GM12878 (cell line): ENCODE data around the gene NUP210. TPM values are rescaled to one million over a fixed set of nuclear protein-coding genes. Genes with fewer than 3 reads are reported as not detected.

ENCODE experiments used
- ATAC-seq: fragments of 200-7000 bp; cut with Tn5 transposase; 3 replicates; pipeline ENCODE4 v1.9.1; 2020; ENCODE audit warnings: mild to moderate bottlenecking, moderate library complexity
- BruUV-seq: library from RNA; stranded (reverse); fragments of 400-500 nt; replicated peaks from 2 replicates; lab custom pipeline; 2021; lab: Mats Ljungman, UMichigan
- CTCF ChIA-PET: fragments of 300-600 bp; sonication (Branson Sonifier 250); formaldehyde crosslinking; extraction: SDS; loops from one replicate; lab custom pipeline; 2021; ENCODE audit warnings: inconsistent platforms; lab: Yijun Ruan, JAX
- POLR2A ChIA-PET: fragments of 350-600 bp; formaldehyde crosslinking; extraction: SDS; loops from one replicate; lab custom pipeline; 2021; ENCODE audit warnings: inconsistent platforms; lab: Charles Lee
- RAD21 ChIA-PET: fragments of 300-600 bp; sonication (Branson Sonifier 250); formaldehyde crosslinking; loops from one replicate; lab custom pipeline; 2023; ENCODE audit warnings: antibody characterized with exemption; ENCODE audit not compliant: unreplicated experiment; lab: Charles Lee
- SMC1A ChIA-PET: fragments of 300-600 bp; sonication (Branson Sonifier 250); formaldehyde crosslinking; loops from one replicate; lab custom pipeline; 2023; ENCODE audit not compliant: unreplicated experiment, uncharacterized antibody; lab: Charles Lee
- DNase-seq: peaks from one replicate; pipeline ENCODE4 v3.0.0-alpha.2; 2011; ENCODE audit warnings: low read depth, low spot score
- FAIRE-seq: peaks from 3 replicates; lab custom pipeline; 2011; peaks lifted over from hg19 to GRCh38; lab: Jason Lieb, UNC
- H2AFZ ChIP-seq: 2 replicates; pipeline ENCODE4 v1.6.0; 2011; ENCODE audit warnings: low read depth, low read length, control low read depth; ENCODE audit not compliant: control insufficient read depth
- H3K27ac ChIP-seq: 2 replicates; pipeline ENCODE4 v1.5.1; 2011; ENCODE audit warnings: control low read depth; ENCODE audit not compliant: control insufficient read depth, insufficient read depth
- H3K27me3 ChIP-seq, 2 experiments: replicated peaks in 1 of 2; 2 replicates each; pipeline versions ENCODE4 v1.6.0 to v1.6.1; 2011; ENCODE audit warnings: low read length in 1 of 2; ENCODE audit not compliant: control insufficient read depth in 2 of 2, insufficient read depth in 2 of 2
- H3K36me3 ChIP-seq, 2 experiments: 2 replicates each; pipeline ENCODE4 v1.5.1; 2011; ENCODE audit warnings: low read length in 1 of 2; ENCODE audit not compliant: control insufficient read depth in 2 of 2, insufficient read depth in 2 of 2
- H3K4me1 ChIP-seq: 2 replicates; pipeline ENCODE4 v1.6.1; 2011; ENCODE audit warnings: mild to moderate bottlenecking, low read length, moderate library complexity, mixed read lengths; ENCODE audit not compliant: control insufficient read depth, insufficient read depth
- H3K4me2 ChIP-seq: 2 replicates; pipeline ENCODE4 v1.6.0; 2011; ENCODE audit warnings: control low read depth; ENCODE audit not compliant: control insufficient read depth, insufficient read depth
- H3K4me3 ChIP-seq: fragments of 200-600 bp; sonication (generic); 2 replicates; pipeline ENCODE4 v1.5.1; 2016
- H3K79me2 ChIP-seq: 2 replicates; pipeline ENCODE4 v1.6.0; 2011; ENCODE audit warnings: low read length; ENCODE audit not compliant: control insufficient read depth, insufficient read depth
- H3K9ac ChIP-seq: 2 replicates; pipeline ENCODE4 v1.8.0; 2011; ENCODE audit warnings: low read length, control low read depth, mixed read lengths; ENCODE audit not compliant: control insufficient read depth, insufficient read depth
- H3K9me3 ChIP-seq: replicated peaks from 3 replicates; pipeline ENCODE4 v1.5.1; 2011; ENCODE audit warnings: mild to moderate bottlenecking, low read length; ENCODE audit not compliant: control insufficient read depth, insufficient read depth
- H4K20me1 ChIP-seq: 2 replicates; pipeline ENCODE4 v1.6.0; 2011; ENCODE audit not compliant: control insufficient read depth, insufficient read depth
- CHD4 ChIP-seq: fragments of 200-600 bp; sonication (generic); IDR thresholded peaks from 2 replicates; pipeline ENCODE4 v1.6.1; 2016; ENCODE audit warnings: mild to moderate bottlenecking
- CREM ChIP-seq: IDR thresholded peaks from 2 replicates; pipeline ENCODE4 v1.6.1; 2014; ENCODE audit warnings: antibody characterized with exemption, low read depth
- HDGF ChIP-seq: fragments of 450-650 bp; IDR thresholded peaks from 2 replicates; pipeline ENCODE4 v1.6.1; 2016; ENCODE audit warnings: antibody characterized with exemption
- MYC ChIP-seq: IDR thresholded peaks from 2 replicates; pipeline ENCODE4 v1.6.1; 2011; ENCODE audit warnings: mild to moderate bottlenecking, low read length, moderate library complexity, inconsistent platforms; ENCODE audit not compliant: insufficient read depth, insufficient replicate concordance, insufficient read length, severe bottlenecking
- PAX5 ChIP-seq: IDR thresholded peaks from 2 replicates; pipeline ENCODE4 v1.6.1; 2011; ENCODE audit warnings: low read depth, low read length, borderline replicate concordance
- POU2F2 ChIP-seq: IDR thresholded peaks from 3 replicates; pipeline ENCODE4 v1.6.1; 2011; ENCODE audit warnings: low read depth, mild to moderate bottlenecking, low read length, borderline replicate concordance
- RCOR1 ChIP-seq: conservative IDR thresholded peaks from 2 replicates; pipeline ENCODE4 v1.6.1; 2012; ENCODE audit warnings: low read depth, low read length, improper control_type of control experiment
- RELA ChIP-seq: fragments of 450-650 bp; IDR thresholded peaks from 2 replicates; pipeline ENCODE4 v1.8.0; 2014; ENCODE audit warnings: borderline replicate concordance; ENCODE audit not compliant: partially characterized antibody
- SREBF1 ChIP-seq: IDR thresholded peaks from 2 replicates; pipeline ENCODE4 v1.6.1; 2012; ENCODE audit warnings: mild to moderate bottlenecking, low read length
- SUPT20H ChIP-seq: IDR thresholded peaks from 2 replicates; pipeline ENCODE4 v1.6.1; 2011; ENCODE audit warnings: low read depth, mild to moderate bottlenecking, low read length, moderate library complexity, borderline replicate concordance; ENCODE audit not compliant: control insufficient read depth
- ZNF207 ChIP-seq: fragments of 450-650 bp; IDR thresholded peaks from 2 replicates; pipeline ENCODE4 v1.6.1; 2014; ENCODE audit warnings: antibody characterized with exemption, mild to moderate bottlenecking, borderline replicate concordance
- ZNF622 ChIP-seq: fragments of 450-650 bp; IDR thresholded peaks from 2 replicates; pipeline ENCODE4 v1.6.1; 2017; ENCODE audit warnings: mild to moderate bottlenecking, inconsistent platforms
- WGBS: methylation state at CpG from one replicate; pipeline ENCODE4 v1.1.6; 2016; ENCODE audit warnings: low lambda C conversion rate; ENCODE audit not compliant: insufficient replicate concordance, insufficient coverage; ENCODE audit errors: missing lambda C conversion rate; 5-methylcytosine and 5-hydroxymethylcytosine counted together
- in situ Hi-C: fragments of 300-500 bp; cut with MboI; formaldehyde crosslinking; loops from 9 replicates; pipeline ENCODE4 v1.14.3; 2018; ENCODE audit warnings: mixed read lengths
- intact Hi-C: fragments of 100-400 bp; cut with micrococcal nuclease; formaldehyde crosslinking; loops from one replicate; pipeline ENCODE4 v1.14.2; 2022; ENCODE audit not compliant: unreplicated experiment
- polyA plus RNA-seq, 11 experiments: library from polyadenylated mRNA; depleted of rRNA in 4 of 11; unstranded in 6 of 11; stranded (reverse) in 5 of 11; fragments of >200 nt; fragmentation: Nextera tagmentation in 4 of 11; fragmentation: Illumina TruSeq in 1 of 11; extraction: Ambion mirVana in 4 of 11; extraction: Trizol in 1 of 11; gene quantifications; 1 replicate in 1 of 11; 2 replicates in 10 of 11; pipeline versions ENCODE4 v1.2.1 to v1.2.3, GENCODE V29; 2011 to 2016; ENCODE audit warnings: inconsistent platforms in 2 of 11, missing spikeins in 2 of 11, low read depth in 1 of 11
- total RNA-seq, 4 experiments: library from RNA; depleted of rRNA in 3 of 4; stranded (reverse); fragments of >200 nt in 3 of 4; fragmentation: Illumina TruSeq in 1 of 4; extraction: Trizol in 1 of 4; gene quantifications; 2 replicates each; pipeline versions ENCODE4 v1.2.1 to v1.2.3, GENCODE V29; 2013 to 2021
- TF ChIP-seq, protein P1 (sequence below): IDR thresholded peaks from 2 replicates; pipeline ENCODE4 v1.6.1; 2011; ENCODE audit warnings: low read depth, mild to moderate bottlenecking, low read length, moderate library complexity, borderline replicate concordance; ENCODE audit errors: extremely low read depth
- TF ChIP-seq, protein P2 (sequence below): IDR thresholded peaks from 2 replicates; pipeline ENCODE4 v1.6.1; 2012; ENCODE audit warnings: improper control_type of control experiment, low read depth, low read length; ENCODE audit not compliant: insufficient replicate concordance

The NUP210 gene
- total and polyA plus RNA-seq, 10 of the 15 experiments (the other 5 are each of a cell fraction or from before 2014, with no cell fraction given) = 2.9 to 150 (median 76.0) TPM

DNA sequence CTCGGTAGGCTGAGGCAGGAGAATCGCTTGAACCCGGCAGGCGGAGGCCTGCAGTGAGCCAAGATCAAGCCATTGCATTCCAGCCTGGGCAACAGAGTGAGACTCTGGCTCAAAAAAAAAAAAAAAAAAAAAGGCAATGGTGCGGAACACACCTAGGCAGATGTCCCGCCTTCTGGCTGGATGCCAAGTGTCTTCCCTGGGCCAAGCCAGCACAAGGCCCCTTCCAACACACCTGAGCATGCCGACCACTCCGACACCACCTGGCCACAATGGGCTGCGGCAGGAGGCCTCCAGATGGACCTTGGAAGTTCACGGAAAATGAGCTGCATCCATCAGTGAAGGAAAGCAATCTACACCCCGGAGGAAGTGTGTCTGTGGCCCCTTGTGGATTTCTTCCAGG lies 19.0 kb downstream of the NUP210 start (continued):
- no peak for TF ChIP-seq PAX5
- TF ChIP-seq, all 136 proteins: peak for 0

DNA sequence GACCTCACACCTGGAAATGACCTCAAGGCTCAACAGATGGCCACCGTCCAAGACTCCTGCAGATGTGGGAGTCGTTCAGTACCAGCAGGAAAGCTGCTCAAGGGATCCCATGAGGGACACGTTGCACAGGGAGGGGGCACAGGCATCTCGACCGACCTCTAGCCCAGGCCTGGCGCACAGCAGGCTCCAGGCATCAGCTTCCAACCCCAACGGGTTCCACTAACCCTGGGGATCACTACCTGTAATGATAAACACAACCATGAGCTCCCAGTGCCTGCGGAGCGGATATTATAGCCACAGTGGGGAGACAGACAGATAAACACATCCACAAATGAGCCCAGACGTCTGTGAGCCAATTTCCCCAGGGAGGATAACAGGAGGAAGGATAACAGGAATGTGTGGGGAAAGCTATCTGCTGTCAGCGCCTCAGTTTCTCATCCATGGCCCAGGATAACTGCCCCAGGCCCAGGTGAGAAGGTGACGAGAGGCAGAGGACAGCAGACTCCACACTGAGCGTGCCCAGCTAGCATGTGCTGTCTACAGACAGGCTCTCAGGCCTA lies 19.9 kb downstream of the NUP210 start:
- in situ Hi-C loops = no loop called here
- 84% methylated on average over 12 of the region's 13 CpGs for WGBS
- Histone ChIP-seq H3K4me2 (no peak overlapping the region), H3K27ac (no peak overlapping the region), H3K27me3 (no peaks in the 10 kb centered on the region), H3K79me2 (peaks cover 34% of the 10 kb centered on the region), H3K9me3 (no peaks in the 10 kb centered on the region; the same call in 2 of the 3 replicates), H4K20me1 (peaks cover 5% of the 10 kb centered on the region), H2AFZ (no peak overlapping the region), H3K4me3 (no peak overlapping the region), H3K36me3 (peaks cover 14 to 24% of the 10 kb centered on the region in 2 experiments), H3K4me1 (no peaks in the 10 kb centered on the region), H3K9ac (no peak overlapping the region)
- FAIRE-seq (no peak), DNase-seq (no peak), ATAC-seq (no peak)
- intact Hi-C loops = no loop called here
- ChIA-PET SMC1A (no interaction called here), RAD21 (no interaction called here), POLR2A (no interaction called here), CTCF (no interaction called here)
- TF ChIP-seq RELA (no peak), SUPT20H (no peak), POU2F2 (no peak), HDGF (no peak), CHD4 (no peak), MYC (no peak), SREBF1 (no peak), CREM (no peak), RCOR1 (no peak), ZNF622 (no peak), ZNF207 (no peak)
- TF ChIP-seq, protein P1, sequence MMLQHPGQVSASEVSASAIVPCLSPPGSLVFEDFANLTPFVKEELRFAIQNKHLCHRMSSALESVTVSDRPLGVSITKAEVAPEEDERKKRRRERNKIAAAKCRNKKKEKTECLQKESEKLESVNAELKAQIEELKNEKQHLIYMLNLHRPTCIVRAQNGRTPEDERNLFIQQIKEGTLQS = no peak
- TF ChIP-seq, protein P2, sequence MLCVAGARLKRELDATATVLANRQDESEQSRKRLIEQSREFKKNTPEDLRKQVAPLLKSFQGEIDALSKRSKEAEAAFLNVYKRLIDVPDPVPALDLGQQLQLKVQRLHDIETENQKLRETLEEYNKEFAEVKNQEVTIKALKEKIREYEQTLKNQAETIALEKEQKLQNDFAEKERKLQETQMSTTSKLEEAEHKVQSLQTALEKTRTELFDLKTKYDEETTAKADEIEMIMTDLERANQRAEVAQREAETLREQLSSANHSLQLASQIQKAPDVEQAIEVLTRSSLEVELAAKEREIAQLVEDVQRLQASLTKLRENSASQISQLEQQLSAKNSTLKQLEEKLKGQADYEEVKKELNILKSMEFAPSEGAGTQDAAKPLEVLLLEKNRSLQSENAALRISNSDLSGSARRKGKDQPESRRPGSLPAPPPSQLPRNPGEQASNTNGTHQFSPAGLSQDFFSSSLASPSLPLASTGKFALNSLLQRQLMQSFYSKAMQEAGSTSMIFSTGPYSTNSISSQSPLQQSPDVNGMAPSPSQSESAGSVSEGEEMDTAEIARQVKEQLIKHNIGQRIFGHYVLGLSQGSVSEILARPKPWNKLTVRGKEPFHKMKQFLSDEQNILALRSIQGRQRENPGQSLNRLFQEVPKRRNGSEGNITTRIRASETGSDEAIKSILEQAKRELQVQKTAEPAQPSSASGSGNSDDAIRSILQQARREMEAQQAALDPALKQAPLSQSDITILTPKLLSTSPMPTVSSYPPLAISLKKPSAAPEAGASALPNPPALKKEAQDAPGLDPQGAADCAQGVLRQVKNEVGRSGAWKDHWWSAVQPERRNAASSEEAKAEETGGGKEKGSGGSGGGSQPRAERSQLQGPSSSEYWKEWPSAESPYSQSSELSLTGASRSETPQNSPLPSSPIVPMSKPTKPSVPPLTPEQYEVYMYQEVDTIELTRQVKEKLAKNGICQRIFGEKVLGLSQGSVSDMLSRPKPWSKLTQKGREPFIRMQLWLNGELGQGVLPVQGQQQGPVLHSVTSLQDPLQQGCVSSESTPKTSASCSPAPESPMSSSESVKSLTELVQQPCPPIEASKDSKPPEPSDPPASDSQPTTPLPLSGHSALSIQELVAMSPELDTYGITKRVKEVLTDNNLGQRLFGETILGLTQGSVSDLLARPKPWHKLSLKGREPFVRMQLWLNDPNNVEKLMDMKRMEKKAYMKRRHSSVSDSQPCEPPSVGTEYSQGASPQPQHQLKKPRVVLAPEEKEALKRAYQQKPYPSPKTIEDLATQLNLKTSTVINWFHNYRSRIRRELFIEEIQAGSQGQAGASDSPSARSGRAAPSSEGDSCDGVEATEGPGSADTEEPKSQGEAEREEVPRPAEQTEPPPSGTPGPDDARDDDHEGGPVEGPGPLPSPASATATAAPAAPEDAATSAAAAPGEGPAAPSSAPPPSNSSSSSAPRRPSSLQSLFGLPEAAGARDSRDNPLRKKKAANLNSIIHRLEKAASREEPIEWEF = no peak
- BruUV-seq = no TSS peak
